ENCODE results near the gene NR1I2. TPM values are rescaled to one million over a fixed set of nuclear protein-coding genes. Genes with fewer than 3 reads are reported as not detected.

The NR1I2 gene
- total RNA-seq, 1 experiment from 2014 or later = 0.07 TPM

DNA sequence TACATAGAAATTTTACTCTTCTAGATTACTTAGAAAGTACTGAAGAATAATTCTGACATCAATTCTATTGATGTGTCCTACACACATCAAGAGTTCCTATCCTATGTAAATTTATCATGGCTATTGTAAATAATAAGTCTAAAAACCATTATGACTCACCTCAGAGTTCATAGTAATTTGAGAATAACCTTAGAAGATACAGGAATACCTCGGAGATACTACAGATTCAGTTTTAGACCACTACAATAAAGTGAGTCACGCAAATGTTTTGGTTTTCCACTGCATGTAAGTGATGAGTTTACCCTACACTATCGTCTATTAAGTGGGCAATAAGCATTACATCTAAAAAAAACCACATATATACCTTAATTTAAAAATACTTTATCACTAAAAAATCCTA is 74.8 kb downstream of the NR1I2 start:
- no peaks in the 10 kb centered on the region for H3K9me3 ChIP-seq (ENCODE audit: control insufficient read depth in 1 of 2, insufficient read depth in 1 of 2, low read depth in 1 of 2, low read length in 2 of 2)
- intact Hi-C loops (cut with micrococcal nuclease) = no loop called here

DNA sequence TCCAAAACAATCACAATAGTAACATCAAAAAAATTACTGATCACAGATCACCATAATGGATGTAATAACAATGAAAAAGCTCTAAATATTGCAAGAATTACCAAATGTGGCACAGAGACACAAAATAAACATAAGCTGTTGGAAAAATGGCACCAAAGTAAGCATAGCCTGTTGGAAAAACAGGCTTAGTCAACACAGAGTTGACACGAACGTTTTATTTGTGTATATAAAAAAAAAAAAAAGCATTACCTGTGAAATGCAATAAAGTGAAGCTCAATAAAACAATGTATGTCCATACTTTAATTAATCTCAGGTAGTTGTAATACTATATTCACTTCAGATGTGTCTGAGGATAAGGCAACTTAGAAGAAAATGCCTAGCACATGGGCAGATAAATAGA is 77.1 kb downstream of the NR1I2 start:
- TF ChIP-seq POLR2AphosphoS5 (IDR thresholded peaks at IDR 0.05; ENCODE audit: low read depth, low read length) (no peak), TCF7L2 (IDR thresholded peaks at IDR 0.05; ENCODE audit: borderline replicate concordance, extremely low read depth, insufficient read depth, insufficient read length) (no peak), JUND (IDR thresholded peaks at IDR 0.05) (no peak), CBX3 (IDR thresholded peaks at IDR 0.05; ENCODE audit: low read depth) (no peak), ZFX (IDR thresholded peaks at IDR 0.05) (no peak), YY1 (IDR thresholded peaks at IDR 0.05; ENCODE audit: extremely low read depth, insufficient replicate concordance, low read depth, low read length) (no peak), FOSL1 (IDR thresholded peaks at IDR 0.05; ENCODE audit: low read depth) (no peak)
- TF ChIP-seq, protein P1, sequence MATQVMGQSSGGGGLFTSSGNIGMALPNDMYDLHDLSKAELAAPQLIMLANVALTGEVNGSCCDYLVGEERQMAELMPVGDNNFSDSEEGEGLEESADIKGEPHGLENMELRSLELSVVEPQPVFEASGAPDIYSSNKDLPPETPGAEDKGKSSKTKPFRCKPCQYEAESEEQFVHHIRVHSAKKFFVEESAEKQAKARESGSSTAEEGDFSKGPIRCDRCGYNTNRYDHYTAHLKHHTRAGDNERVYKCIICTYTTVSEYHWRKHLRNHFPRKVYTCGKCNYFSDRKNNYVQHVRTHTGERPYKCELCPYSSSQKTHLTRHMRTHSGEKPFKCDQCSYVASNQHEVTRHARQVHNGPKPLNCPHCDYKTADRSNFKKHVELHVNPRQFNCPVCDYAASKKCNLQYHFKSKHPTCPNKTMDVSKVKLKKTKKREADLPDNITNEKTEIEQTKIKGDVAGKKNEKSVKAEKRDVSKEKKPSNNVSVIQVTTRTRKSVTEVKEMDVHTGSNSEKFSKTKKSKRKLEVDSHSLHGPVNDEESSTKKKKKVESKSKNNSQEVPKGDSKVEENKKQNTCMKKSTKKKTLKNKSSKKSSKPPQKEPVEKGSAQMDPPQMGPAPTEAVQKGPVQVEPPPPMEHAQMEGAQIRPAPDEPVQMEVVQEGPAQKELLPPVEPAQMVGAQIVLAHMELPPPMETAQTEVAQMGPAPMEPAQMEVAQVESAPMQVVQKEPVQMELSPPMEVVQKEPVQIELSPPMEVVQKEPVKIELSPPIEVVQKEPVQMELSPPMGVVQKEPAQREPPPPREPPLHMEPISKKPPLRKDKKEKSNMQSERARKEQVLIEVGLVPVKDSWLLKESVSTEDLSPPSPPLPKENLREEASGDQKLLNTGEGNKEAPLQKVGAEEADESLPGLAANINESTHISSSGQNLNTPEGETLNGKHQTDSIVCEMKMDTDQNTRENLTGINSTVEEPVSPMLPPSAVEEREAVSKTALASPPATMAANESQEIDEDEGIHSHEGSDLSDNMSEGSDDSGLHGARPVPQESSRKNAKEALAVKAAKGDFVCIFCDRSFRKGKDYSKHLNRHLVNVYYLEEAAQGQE (IDR thresholded peaks at IDR 0.05; ENCODE audit: low read depth) = no peak
- TF ChIP-seq, protein P2, sequence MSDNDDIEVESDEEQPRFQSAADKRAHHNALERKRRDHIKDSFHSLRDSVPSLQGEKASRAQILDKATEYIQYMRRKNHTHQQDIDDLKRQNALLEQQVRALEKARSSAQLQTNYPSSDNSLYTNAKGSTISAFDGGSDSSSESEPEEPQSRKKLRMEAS (IDR thresholded peaks at IDR 0.05) = no peak
- TF ChIP-seq, protein P3, sequence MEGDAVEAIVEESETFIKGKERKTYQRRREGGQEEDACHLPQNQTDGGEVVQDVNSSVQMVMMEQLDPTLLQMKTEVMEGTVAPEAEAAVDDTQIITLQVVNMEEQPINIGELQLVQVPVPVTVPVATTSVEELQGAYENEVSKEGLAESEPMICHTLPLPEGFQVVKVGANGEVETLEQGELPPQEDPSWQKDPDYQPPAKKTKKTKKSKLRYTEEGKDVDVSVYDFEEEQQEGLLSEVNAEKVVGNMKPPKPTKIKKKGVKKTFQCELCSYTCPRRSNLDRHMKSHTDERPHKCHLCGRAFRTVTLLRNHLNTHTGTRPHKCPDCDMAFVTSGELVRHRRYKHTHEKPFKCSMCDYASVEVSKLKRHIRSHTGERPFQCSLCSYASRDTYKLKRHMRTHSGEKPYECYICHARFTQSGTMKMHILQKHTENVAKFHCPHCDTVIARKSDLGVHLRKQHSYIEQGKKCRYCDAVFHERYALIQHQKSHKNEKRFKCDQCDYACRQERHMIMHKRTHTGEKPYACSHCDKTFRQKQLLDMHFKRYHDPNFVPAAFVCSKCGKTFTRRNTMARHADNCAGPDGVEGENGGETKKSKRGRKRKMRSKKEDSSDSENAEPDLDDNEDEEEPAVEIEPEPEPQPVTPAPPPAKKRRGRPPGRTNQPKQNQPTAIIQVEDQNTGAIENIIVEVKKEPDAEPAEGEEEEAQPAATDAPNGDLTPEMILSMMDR (IDR thresholded peaks at IDR 0.05 in 2 of 3, conservative IDR thresholded peaks at IDR 0.05 in 1 of 3; ENCODE audit: borderline replicate concordance in 1 of 3, insufficient read depth in 1 of 3, low read depth in 2 of 3, low read length in 2 of 3) = no peak
- ChIA-PET POLR2A (no interaction called here), RAD21 (ENCODE audit: low non-redundant PET in 1 of 2, low total read pairs in 2 of 2, uncharacterized antibody in 2 of 2, unreplicated experiment in 2 of 2) (no interaction called here), CTCF (no interaction called here)
- H3K4me2 ChIP-seq (ENCODE audit: low read length) = no peak overlapping the region
- no peaks in the 10 kb centered on the region for H4K20me1 ChIP-seq (ENCODE audit: insufficient read depth)
- no peaks in the 10 kb centered on the region for H3K4me1 ChIP-seq (ENCODE audit: control insufficient read depth in 1 of 2, insufficient read depth in 2 of 2, low read length in 2 of 2)
- no peak for DNase-seq (ENCODE audit: low read depth, low spot score)
- no TSS peak for BruUV-seq (replicated peaks)
- H3K9me2 ChIP-seq (ENCODE audit: insufficient read depth) = no peaks in the 10 kb centered on the region
- ATAC-seq = no peak
- H3K36me3 ChIP-seq (ENCODE audit: control insufficient read depth in 1 of 2, insufficient read depth in 2 of 2, low read length in 2 of 2) = peaks cover 10 to 11% of the 10 kb centered on the region in 2 experiments; a peak in 2 of 4 replicates
- no peaks in the 10 kb centered on the region for H3K9me3 ChIP-seq (ENCODE audit: control insufficient read depth in 1 of 2, insufficient read depth in 1 of 2, low read depth in 1 of 2, low read length in 2 of 2)
- no peak overlapping the region for H2AFZ ChIP-seq (ENCODE audit: low read depth, low read length, poor library complexity, severe bottlenecking)
- H3K27me3 ChIP-seq (ENCODE audit: insufficient read depth, low read length) = no peaks in the 10 kb centered on the region
- intact Hi-C loops (cut with micrococcal nuclease) = no loop called here
- H3K4me3 ChIP-seq (replicated peaks in 1 of 2; ENCODE audit: low read depth in 1 of 2, low read length in 2 of 2) = no peak overlapping the region
- no peak overlapping the region for H3K9ac ChIP-seq (ENCODE audit: low read length)
- no peaks in the 10 kb centered on the region for H3K79me2 ChIP-seq (ENCODE audit: insufficient read depth, low read length)
- H3K27ac ChIP-seq (ENCODE audit: low read depth, low read length) = no peak overlapping the region

More for the DNA sequence above, 74.8 kb downstream of the NR1I2 start:
- Histone ChIP-seq H3K4me3 (replicated peaks in 1 of 2; ENCODE audit: low read depth in 1 of 2, low read length in 2 of 2) (no peak overlapping the region), H3K27ac (ENCODE audit: low read depth, low read length) (no peak overlapping the region), H4K20me1 (ENCODE audit: insufficient read depth) (no peaks in the 10 kb centered on the region), H3K9me2 (ENCODE audit: insufficient read depth) (no peaks in the 10 kb centered on the region), H3K9ac (ENCODE audit: low read length) (no peak overlapping the region), H3K4me2 (ENCODE audit: low read length) (no peak overlapping the region), H2AFZ (ENCODE audit: low read depth, low read length, poor library complexity, severe bottlenecking) (no peak overlapping the region), H3K79me2 (ENCODE audit: insufficient read depth, low read length) (no peaks in the 10 kb centered on the region), H3K36me3 (ENCODE audit: control insufficient read depth in 1 of 2, insufficient read depth in 2 of 2, low read length in 2 of 2) (0 out of 4 replicates have a peak, but pooled peaks cover 0 to 10% of the 10 kb centered on the region in 2 experiments), H3K27me3 (ENCODE audit: insufficient read depth, low read length) (no peaks in the 10 kb centered on the region), H3K4me1 (ENCODE audit: control insufficient read depth in 1 of 2, insufficient read depth in 2 of 2, low read length in 2 of 2) (no peaks in the 10 kb centered on the region)
- ATAC-seq (no peak), DNase-seq (ENCODE audit: low read depth, low spot score) (no peak)
- ChIA-PET RAD21 (ENCODE audit: low non-redundant PET in 1 of 2, low total read pairs in 2 of 2, uncharacterized antibody in 2 of 2, unreplicated experiment in 2 of 2) (no interaction called here), CTCF (no interaction called here), POLR2A (no interaction called here)
- no peak for TF ChIP-seq TCF7L2 (IDR thresholded peaks at IDR 0.05; ENCODE audit: borderline replicate concordance, extremely low read depth, insufficient read depth, insufficient read length)
- no peak for TF ChIP-seq SRF (IDR thresholded peaks at IDR 0.05; ENCODE audit: low read depth)
- no peak for TF ChIP-seq EZH2phosphoT487 (IDR thresholded peaks at IDR 0.05; ENCODE audit: borderline replicate concordance)
- no peak for TF ChIP-seq POLR2AphosphoS5 (IDR thresholded peaks at IDR 0.05; ENCODE audit: low read depth, low read length)
- TF ChIP-seq YY1 (IDR thresholded peaks at IDR 0.05; ENCODE audit: extremely low read depth, insufficient replicate concordance, low read depth, low read length) = no peak
- no peak for TF ChIP-seq ELF1 (IDR thresholded peaks at IDR 0.05; ENCODE audit: borderline replicate concordance, low read depth)
- no peak for TF ChIP-seq CBX3 (IDR thresholded peaks at IDR 0.05; ENCODE audit: low read depth)
- TF ChIP-seq POLR2A (IDR thresholded peaks at IDR 0.05; ENCODE audit: borderline replicate concordance, extremely low read depth, insufficient read depth, insufficient read length) = no peak
- TF ChIP-seq ZFX (IDR thresholded peaks at IDR 0.05) = no peak
- BruUV-seq (replicated peaks) = no TSS peak

Measured in HCT116 (cell line).